ENCODE measurements around the gene LRRC14B.

- TF ChIP-seq CTCF (IDR thresholded peaks at IDR 0.05; ENCODE audit: low read depth, low read length, missing input control), result no peak
- no peak for TF ChIP-seq GABPA (IDR thresholded peaks at IDR 0.05 in 1 of 2, conservative IDR thresholded peaks at IDR 0.05 in 1 of 2)
- no peak for TF ChIP-seq TAF1 (conservative IDR thresholded peaks at IDR 0.05)
- TF ChIP-seq FOXA1 (IDR thresholded peaks at IDR 0.05), result no peak
- TF ChIP-seq YY1 (IDR thresholded peaks at IDR 0.05), result no peak
- no peak for TF ChIP-seq EGR1 (IDR thresholded peaks at IDR 0.05; ENCODE audit: low read depth in 2 of 2)
- TF ChIP-seq ATF3 (IDR thresholded peaks at IDR 0.05), result no peak
- TF ChIP-seq SP1 (IDR thresholded peaks at IDR 0.05), result no peak
- no peak for TF ChIP-seq MAX (IDR thresholded peaks at IDR 0.05)
- TF ChIP-seq RAD21 (IDR thresholded peaks at IDR 0.05), result no peak
- TF ChIP-seq JUND (IDR thresholded peaks at IDR 0.05), result no peak
Measured at GRCh38 chr5:192691-192969, 1.3 kb downstream of the LRRC14B start.

Data from liver (tissue), 3 donors.